ENCODE results near the gene PCSK6. TPM values are rescaled to one million over a fixed set of nuclear protein-coding genes. Genes with fewer than 3 reads are reported as not detected.

Gene PCSK6
- total and polyA plus RNA-seq, 2 of the 8 experiments (the other 6 are each of a cell fraction or from before 2014, with no cell fraction given), result 1.9 to 4.0 TPM

GRCh38 chr15:101536875-101537405 is 47.4 kb upstream of the PCSK6 start:
- H3K27me3 ChIP-seq (replicated peaks in 1 of 4; ENCODE audit: control insufficient read depth in 3 of 4, extremely low read depth in 1 of 4, insufficient read depth in 3 of 4, low read length in 3 of 4), result no peaks in the 10 kb centered on the region
- H3K18ac ChIP-seq (ENCODE audit: extremely low read depth, low read length), result no peak overlapping the region
- no peak overlapping the region for H3K4me3 ChIP-seq (ENCODE audit: extremely low read depth in 1 of 4, insufficient read depth in 2 of 4, low read depth in 3 of 4, low read length in 4 of 4)
- H2BK20ac ChIP-seq (ENCODE audit: low read length), result no peak overlapping the region
- no peak overlapping the region for H2BK120ac ChIP-seq (replicated peaks; ENCODE audit: low read depth, low read length)
- H2BK12ac ChIP-seq (ENCODE audit: low read depth, low read length), result no peak overlapping the region
- WGBS, 2 experiments (ENCODE audit: extremely low coverage in 1 of 2, insufficient coverage in 1 of 2, insufficient read length in 1 of 2, insufficient replicate concordance in 2 of 2, low coverage in 1 of 2, low lambda C conversion rate in 2 of 2, missing lambda C conversion rate in 1 of 2), result 86% methylated on average over 18 of the region's 20 CpGs; no CpG with 5 or more reads in 1 of the 2 experiments
- H3K56ac ChIP-seq (replicated peaks; ENCODE audit: insufficient read length, low read depth, low read length), result no peak overlapping the region
- no peak overlapping the region for H3K23ac ChIP-seq (ENCODE audit: insufficient read length)
- H4K91ac ChIP-seq (replicated peaks; ENCODE audit: insufficient read length, low read length), result no peak overlapping the region
- no peaks in the 10 kb centered on the region for H3K9me3 ChIP-seq (ENCODE audit: insufficient read depth in 2 of 2, low read depth in 1 of 2, low read length in 1 of 2)
- no peak overlapping the region for H2AK5ac ChIP-seq (ENCODE audit: low read depth, low read length)
- H4K20me1 ChIP-seq (replicated peaks in 1 of 2; ENCODE audit: control insufficient read depth in 1 of 2, insufficient read depth in 2 of 2, low read length in 2 of 2), result no peaks in the 10 kb centered on the region
- H2AFZ ChIP-seq (ENCODE audit: low read length), result no peak overlapping the region
- no peak for FAIRE-seq
- no peaks in the 10 kb centered on the region for H3K23me2 ChIP-seq (ENCODE audit: low read depth, low read length)
- H3K14ac ChIP-seq (ENCODE audit: insufficient read length), result no peak overlapping the region
- H4K5ac ChIP-seq (ENCODE audit: insufficient read length, low read depth, low read length), result no peak overlapping the region
- no peak overlapping the region for H3K4me2 ChIP-seq (ENCODE audit: insufficient read depth in 1 of 2, low read depth in 2 of 2, low read length in 2 of 2)
- H3K79me1 ChIP-seq (ENCODE audit: low read depth, low read length), result no peaks in the 10 kb centered on the region
- no peak overlapping the region for H3K9ac ChIP-seq (replicated peaks in 1 of 4; ENCODE audit: extremely low read depth in 1 of 4, low read depth in 3 of 4, low read length in 3 of 4)
- H3K4me1 ChIP-seq (replicated peaks in 1 of 4; ENCODE audit: control insufficient read depth in 3 of 4, insufficient read depth in 4 of 4, low read length in 3 of 4), result no peaks in the 10 kb centered on the region
- H3K36me3 ChIP-seq (ENCODE audit: control insufficient read depth in 2 of 4, insufficient read depth in 4 of 4, low read length in 3 of 4), result no peaks in the 10 kb centered on the region
- no peak overlapping the region for H3K27ac ChIP-seq (ENCODE audit: low read depth, low read length)
- no peak overlapping the region for H2BK5ac ChIP-seq (ENCODE audit: low read depth, low read length)
- TF ChIP-seq CTCF (IDR thresholded peaks at IDR 0.05; ENCODE audit: control extremely low read depth in 1 of 3, insufficient read depth in 1 of 3, low read depth in 1 of 3, low read length in 3 of 3) (no peak), TCF12 (IDR thresholded peaks at IDR 0.05; ENCODE audit: low read depth, low read length) (no peak), SIRT6 (IDR thresholded peaks at IDR 0.05; ENCODE audit: low read length) (no peak), BACH1 (IDR thresholded peaks at IDR 0.05; ENCODE audit: low read length) (no peak), POLR2A (IDR thresholded peaks at IDR 0.05; ENCODE audit: control extremely low read depth in 1 of 2, low read depth in 2 of 2, low read length in 2 of 2) (no peak), KDM5A (IDR thresholded peaks at IDR 0.05; ENCODE audit: low read length) (no peak), RAD21 (IDR thresholded peaks at IDR 0.05 in 1 of 2, conservative IDR thresholded peaks at IDR 0.05 in 1 of 2; ENCODE audit: low read depth in 2 of 2, low read length in 2 of 2) (no peak), BRCA1 (IDR thresholded peaks at IDR 0.05; ENCODE audit: low read depth, low read length) (no peak), TAF7 (optimal IDR thresholded peaks at IDR 0.05; ENCODE audit: borderline replicate concordance, low read depth, low read length) (no peak), EZH2 (IDR thresholded peaks at IDR 0.05; ENCODE audit: low read depth, low read length, severe bottlenecking) (no peak), SP1 (IDR thresholded peaks at IDR 0.05; ENCODE audit: low read depth, low read length) (no peak)
- no peak overlapping the region for H4K8ac ChIP-seq (ENCODE audit: extremely low read depth, insufficient read depth, low read length)
- H3K79me2 ChIP-seq (ENCODE audit: control insufficient read depth in 1 of 2, insufficient read depth in 2 of 2, low read length in 2 of 2), result no peaks in the 10 kb centered on the region
- ChIA-PET POLR2A (ENCODE audit: partially characterized antibody) (interaction anchor here (0.8 kb wide), 1 partner anchor 41 kb away, joined by 3 read pairs; no protein-coding TSS in a partner anchor), CTCF (ENCODE audit: partially characterized antibody) (interaction anchor here (0.6 to 1.6 kb wide), 5 partner anchors 9 to 234 kb away, joined by 3 to 6 read pairs (median 3); no protein-coding TSS in a partner anchor)
- DNase-seq (ENCODE audit: low read depth in 1 of 2, low spot score in 2 of 2), result peak in 1 of 2 experiments; percentile 37
- no peak overlapping the region for H3K4ac ChIP-seq (replicated peaks; ENCODE audit: insufficient read length, low read depth, low read length)
- H2BK15ac ChIP-seq (ENCODE audit: low read length), result no peak overlapping the region

All from H1 (cell line).